Endothelial cell (in vitro differentiated cells): ENCODE results near the gene GFAP. TPM values are rescaled to one million over a fixed set of nuclear protein-coding genes. Genes with fewer than 3 reads are reported as not detected.
A peak's percentile ranks its signal among the peaks of the same experiment; 100 is the strongest.

Source experiments
- DNase-seq: peaks from one replicate; pipeline ENCODE4 v3.0.0; 2021; ENCODE audit warnings: low spot score
- H3K27ac Mint-ChIP-seq: one replicate; pipeline ENCODE4 v1.8.0; 2021; ENCODE audit warnings: mixed read lengths, inconsistent platforms; ENCODE audit not compliant: unreplicated experiment
- H3K27me3 Mint-ChIP-seq: one replicate; pipeline ENCODE4 v1.8.0; 2021; ENCODE audit warnings: mild to moderate bottlenecking, moderate library complexity, mixed read lengths, inconsistent platforms; ENCODE audit not compliant: unreplicated experiment
- H3K36me3 Mint-ChIP-seq: one replicate; pipeline ENCODE4 v1.8.0; 2021; ENCODE audit warnings: mild to moderate bottlenecking, low read depth, mixed read lengths, inconsistent platforms; ENCODE audit not compliant: unreplicated experiment
- H3K4me1 Mint-ChIP-seq: one replicate; pipeline ENCODE4 v1.8.0; 2021; ENCODE audit warnings: mild to moderate bottlenecking, mixed read lengths, inconsistent platforms; ENCODE audit not compliant: unreplicated experiment
- H3K4me3 Mint-ChIP-seq: one replicate; pipeline ENCODE4 v1.8.0; 2021; ENCODE audit warnings: mild to moderate bottlenecking, mixed read lengths, inconsistent platforms; ENCODE audit not compliant: unreplicated experiment
- H3K9me3 Mint-ChIP-seq: one replicate; pipeline ENCODE4 v1.8.0; 2021; ENCODE audit warnings: mixed read lengths, inconsistent platforms; ENCODE audit not compliant: unreplicated experiment
- microRNA-seq: library from miRNA; unstranded; fragments of <30 nt; microRNA quantifications from one replicate; pipeline ENCODE4, GENCODE V29; 2020; ENCODE audit not compliant: unreplicated experiment
- total RNA-seq: library from RNA; stranded (reverse); fragmentation: NEBNext Ultra II Directional; extraction: Animal tissue kit (Norgen Biotek cat#: 25700); gene quantifications from one replicate; pipeline ENCODE4 v1.2.1, GENCODE V29; 2021; ENCODE audit not compliant: unreplicated experiment
- TF ChIP-seq, protein P1 (sequence below): fragments of 200-600 bp; sonication (generic); IDR thresholded peaks from one replicate; pipeline ENCODE4 v1.5.0; 2021; ENCODE audit warnings: antibody characterized with exemption; ENCODE audit not compliant: unreplicated experiment

Gene GFAP
- total RNA-seq, 1 donor from 2014 or later = not detected

DNA sequence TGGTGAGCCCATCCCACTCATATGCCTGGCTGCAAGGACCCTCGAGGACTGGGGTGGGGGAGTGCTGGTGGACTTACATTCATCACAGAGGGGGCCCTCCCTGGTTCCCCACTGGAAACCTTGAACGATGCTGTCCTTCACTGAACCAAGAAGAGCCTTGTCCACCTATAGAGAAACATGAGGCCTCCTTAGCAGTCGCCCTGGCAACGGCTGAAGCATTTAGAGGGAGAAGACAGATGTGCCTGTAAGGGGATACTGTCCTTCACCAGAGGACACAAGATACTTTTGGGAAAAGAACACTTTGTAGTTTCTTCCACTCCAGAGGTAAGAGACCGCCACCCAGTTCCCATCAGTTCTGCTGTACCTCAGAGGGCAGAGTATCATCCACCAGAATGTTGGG is 61.1 kb downstream of the GFAP start:
- no peak for DNase-seq

More for the DNA sequence above, 61.1 kb downstream of the GFAP start:
- TF ChIP-seq, protein P1, sequence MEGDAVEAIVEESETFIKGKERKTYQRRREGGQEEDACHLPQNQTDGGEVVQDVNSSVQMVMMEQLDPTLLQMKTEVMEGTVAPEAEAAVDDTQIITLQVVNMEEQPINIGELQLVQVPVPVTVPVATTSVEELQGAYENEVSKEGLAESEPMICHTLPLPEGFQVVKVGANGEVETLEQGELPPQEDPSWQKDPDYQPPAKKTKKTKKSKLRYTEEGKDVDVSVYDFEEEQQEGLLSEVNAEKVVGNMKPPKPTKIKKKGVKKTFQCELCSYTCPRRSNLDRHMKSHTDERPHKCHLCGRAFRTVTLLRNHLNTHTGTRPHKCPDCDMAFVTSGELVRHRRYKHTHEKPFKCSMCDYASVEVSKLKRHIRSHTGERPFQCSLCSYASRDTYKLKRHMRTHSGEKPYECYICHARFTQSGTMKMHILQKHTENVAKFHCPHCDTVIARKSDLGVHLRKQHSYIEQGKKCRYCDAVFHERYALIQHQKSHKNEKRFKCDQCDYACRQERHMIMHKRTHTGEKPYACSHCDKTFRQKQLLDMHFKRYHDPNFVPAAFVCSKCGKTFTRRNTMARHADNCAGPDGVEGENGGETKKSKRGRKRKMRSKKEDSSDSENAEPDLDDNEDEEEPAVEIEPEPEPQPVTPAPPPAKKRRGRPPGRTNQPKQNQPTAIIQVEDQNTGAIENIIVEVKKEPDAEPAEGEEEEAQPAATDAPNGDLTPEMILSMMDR = no peak
- Mint-ChIP-seq H3K4me1 (no peaks in the 10 kb centered on the region), H3K36me3 (peaks cover 38% of the 10 kb centered on the region), H3K9me3 (no peaks in the 10 kb centered on the region), H3K4me3 (peak overlapping the region; percentile 31), H3K27me3 (peaks cover 6% of the 10 kb centered on the region), H3K27ac (no peak overlapping the region)

Small RNA genes lying within 50 kb of the gene (microRNA-seq; reads per million reads assigned to microRNA genes)
- gene MIR6783 = 3.0 reads per million, percentile 38 among the genes with 10 or more reads in this experiment

Other genes with a start within 250 kb of the GFAP start
- 26.1 TPM for gene CCDC43, start 225.7 kb downstream of the GFAP start, total RNA-seq
- gene DBF4B, start 206.8 kb downstream of the GFAP start, total RNA-seq = 16.4 TPM
- gene ADAM11, start 156.5 kb downstream of the GFAP start, total RNA-seq = 0.62 TPM
- 36.5 TPM for gene GJC1, start 85.2 kb downstream of the GFAP start, total RNA-seq
- not detected for gene HIGD1B, start 67.6 kb downstream of the GFAP start, total RNA-seq
- gene EFTUD2, start 16.1 kb downstream of the GFAP start, total RNA-seq = 154 TPM
- gene KIF18B, start 32.3 kb upstream of the GFAP start, total RNA-seq = 7.1 TPM
- gene C1QL1, start 52.8 kb upstream of the GFAP start, total RNA-seq = not detected
- gene DCAKD, start 136.1 kb upstream of the GFAP start, total RNA-seq = 29.2 TPM
- gene NMT1, start 145.8 kb upstream of the GFAP start, total RNA-seq = 85.8 TPM
- gene PLCD3, start 217.0 kb upstream of the GFAP start, total RNA-seq = 9.7 TPM
- 9.4 TPM for gene ACBD4, start 220.2 kb upstream of the GFAP start, total RNA-seq
- gene HEXIM1, start 233.0 kb upstream of the GFAP start, total RNA-seq = 22.6 TPM
- gene HEXIM2, start 246.4 kb upstream of the GFAP start, total RNA-seq = 13.0 TPM